Prostate gland (tissue), 2 donors: ENCODE results near the gene ING1. TPM values are rescaled to one million over a fixed set of nuclear protein-coding genes. Genes with fewer than 3 reads are reported as not detected.

ENCODE experiments used
- DNase-seq: peaks from one replicate; pipeline ENCODE4 v3.0.0-alpha.2; 2019; ENCODE audit warnings: low spot score
- H3K27ac ChIP-seq, 2 donors: fragments of 200-600 bp; sonication (generic); 2 replicates each; pipeline ENCODE4 v1.5.1; 2017 to 2019
- H3K27me3 ChIP-seq: fragments of 200-600 bp; sonication (generic); replicated peaks from 2 replicates; pipeline ENCODE4 v1.5.1; 2019; ENCODE audit not compliant: insufficient read depth
- H3K36me3 ChIP-seq, 2 donors: fragments of 200-600 bp; sonication (generic); 1 replicate in 1 of 2; 2 replicates in 1 of 2; pipeline versions ENCODE4 v1.5.1 to v1.8.1; 2017 to 2019
- H3K4me1 ChIP-seq: fragments of 200-600 bp; sonication (generic); replicated peaks from 2 replicates; pipeline ENCODE4 v1.5.1; 2019
- H3K4me3 ChIP-seq, 2 donors: fragments of 200-600 bp; sonication (generic); 2 replicates each; pipeline ENCODE4 v1.5.1; 2017 to 2019
- H3K9me3 ChIP-seq: fragments of 200-600 bp; sonication (generic); 2 replicates; pipeline ENCODE4 v1.5.1; 2017
- CTCF ChIP-seq, 4 experiments: fragments of 200-600 bp in 2 of 4; fragments of 450-650 bp in 2 of 4; sonication (generic) in 2 of 4; IDR thresholded peaks; 1 replicate in 3 of 4; 2 replicates in 1 of 4; pipeline ENCODE4 v1.5.1; 2016 to 2019; ENCODE audit warnings: antibody characterized with exemption in 4 of 4, mild to moderate bottlenecking in 2 of 4, moderate library complexity in 2 of 4
- POLR2A ChIP-seq: fragments of 450-650 bp; IDR thresholded peaks from one replicate; pipeline ENCODE4 v1.6.1; 2016; ENCODE audit warnings: antibody characterized with exemption, mild to moderate bottlenecking
- POLR2AphosphoS5 ChIP-seq: sonication (generic); formaldehyde crosslinking; IDR thresholded peaks from one replicate; pipeline ENCODE4 v1.6.1; 2017; ENCODE audit warnings: antibody characterized with exemption
- WGBS: methylation state at CpG from one replicate; pipeline ENCODE4 v1.1.5; 2018; 5-methylcytosine and 5-hydroxymethylcytosine counted together
- intact Hi-C: fragments of 100-400 bp; cut with DNase I; formaldehyde crosslinking; loops from one replicate; pipeline ENCODE4 v1.14.2; 2022
- total RNA-seq, 2 donors: library from RNA; depleted of rRNA; stranded (reverse); fragments of >200 nt; gene quantifications; one replicate each; pipeline ENCODE4 v1.1.0, GENCODE V29; 2016

ING1 gene
- total RNA-seq, 2 donors from 2014 or later = 19.1 to 38.3 TPM

GRCh38 chr13:110715395-110716246 is 2.1 kb downstream of the ING1 start:
- under 1% methylated on average over 69 of the region's 74 CpGs for WGBS
- no peaks in the 10 kb centered on the region for H3K36me3 ChIP-seq
- peak overlapping the region; percentile 93 to 99 for H3K4me3 ChIP-seq
- no peaks in the 10 kb centered on the region for H3K9me3 ChIP-seq
- TF ChIP-seq POLR2A (peak; percentile 98), CTCF (IDR thresholded peaks at IDR 0.05) (peak in 2 of 4 experiments; percentile 13 to 30), POLR2AphosphoS5 (peak; percentile 85)
- intact Hi-C loops = loop anchor here (2.0 to 10.0 kb wide), 4 partner anchors 71 to 199 kb away; partner anchors contain the start of gene ANKRD10
- peak overlapping the region; percentile 100 for H3K27ac ChIP-seq
- H3K4me1 ChIP-seq = peaks cover 5% of the 10 kb centered on the region
- DNase-seq = peak; percentile 99
- H3K27me3 ChIP-seq = no peaks in the 10 kb centered on the region

GRCh38 chr13:110716247-110716515 is 2.7 kb downstream of the ING1 start:
- Histone ChIP-seq H3K36me3 (no peaks in the 10 kb centered on the region), H3K27ac (peak overlapping the region; percentile 94 to 100), H3K27me3 (no peaks in the 10 kb centered on the region), H3K9me3 (no peaks in the 10 kb centered on the region), H3K4me3 (peak overlapping the region; percentile 93 to 99), H3K4me1 (peaks cover 5% of the 10 kb centered on the region)
- peak; percentile 24 for DNase-seq
- TF ChIP-seq POLR2A (no peak), POLR2AphosphoS5 (no peak), CTCF (IDR thresholded peaks at IDR 0.05) (no peak)
- WGBS = under 1% methylated on average over 12 of the region's 12 CpGs
- intact Hi-C loops = loop anchor here (5.0 to 10.0 kb wide), 2 partner anchors 71 to 156 kb away; no protein-coding TSS in a partner anchor

GRCh38 chr13:110719036-110719710 is 5.7 kb downstream of the ING1 start:
- 96% methylated on average over 61 of the region's 61 CpGs for WGBS
- no peak overlapping the region for H3K27ac ChIP-seq
- intact Hi-C loops = loop anchor here (5.0 to 10.0 kb wide), 2 partner anchors 74 to 153 kb away; no protein-coding TSS in a partner anchor
- DNase-seq = no peak
- TF ChIP-seq POLR2AphosphoS5 (no peak), POLR2A (no peak), CTCF (IDR thresholded peaks at IDR 0.05) (no peak)
- no peak overlapping the region for H3K4me3 ChIP-seq
- H3K27me3 ChIP-seq = no peaks in the 10 kb centered on the region
- no peaks in the 10 kb centered on the region for H3K4me1 ChIP-seq
- H3K36me3 ChIP-seq = no peaks in the 10 kb centered on the region
- no peaks in the 10 kb centered on the region for H3K9me3 ChIP-seq

GRCh38 chr13:110722971-110723370 is 9.5 kb downstream of the ING1 start:
- intact Hi-C loops = no loop called here
- H3K27me3 ChIP-seq = no peaks in the 10 kb centered on the region
- no peak overlapping the region for H3K4me3 ChIP-seq
- TF ChIP-seq POLR2AphosphoS5 (no peak), CTCF (IDR thresholded peaks at IDR 0.05) (no peak), POLR2A (no peak)
- no peaks in the 10 kb centered on the region for H3K4me1 ChIP-seq
- H3K36me3 ChIP-seq = no peaks in the 10 kb centered on the region
- 57% methylated on average over 5 of the region's 5 CpGs for WGBS
- no peak overlapping the region for H3K27ac ChIP-seq
- no peaks in the 10 kb centered on the region for H3K9me3 ChIP-seq
- no peak for DNase-seq
